Hepatocyte (in vitro differentiated cells): ENCODE data around the gene C1orf52. TPM values are rescaled to one million over a fixed set of nuclear protein-coding genes. Genes with fewer than 3 reads are reported as not detected.

Source experiments
- DNase-seq: peaks from one replicate; pipeline ENCODE4 v3.0.0-alpha.2; 2016; ENCODE audit warnings: low spot score
- H2AFZ ChIP-seq: fragments of 200-600 bp; sonication (generic); 2 replicates; pipeline ENCODE4 v1.6.0; 2016; ENCODE audit warnings: antibody characterized with exemption, mild to moderate bottlenecking
- H3K27ac ChIP-seq: fragments of 200-600 bp; sonication (generic); 2 replicates; pipeline ENCODE4 v1.5.1; 2016; ENCODE audit warnings: mild to moderate bottlenecking
- H3K27me3 ChIP-seq: fragments of 200-600 bp; sonication (generic); 2 replicates; pipeline ENCODE4 v1.6.1; 2016
- H3K36me3 ChIP-seq: fragments of 200-600 bp; sonication (generic); replicated peaks from 2 replicates; pipeline ENCODE4 v1.5.1; 2016; ENCODE audit warnings: low read depth; ENCODE audit not compliant: insufficient read depth
- H3K4me1 ChIP-seq: fragments of 200-600 bp; sonication (generic); 2 replicates; pipeline ENCODE4 v1.5.1; 2016; ENCODE audit warnings: mild to moderate bottlenecking, moderate library complexity; ENCODE audit not compliant: insufficient read depth
- H3K4me2 ChIP-seq: fragments of 200-600 bp; sonication (generic); 2 replicates; pipeline ENCODE4 v1.6.0; 2016
- H3K4me3 ChIP-seq: fragments of 200-600 bp; sonication (generic); 2 replicates; pipeline ENCODE4 v1.5.1; 2016; ENCODE audit warnings: mild to moderate bottlenecking
- H3K79me2 ChIP-seq: fragments of 200-600 bp; sonication (generic); 2 replicates; pipeline ENCODE4 v1.6.0; 2017; ENCODE audit warnings: mild to moderate bottlenecking
- H3K9me2 ChIP-seq: fragments of 200-600 bp; sonication (generic); replicated peaks from 2 replicates; pipeline ENCODE4 v1.6.0; 2017; ENCODE audit warnings: mild to moderate bottlenecking; ENCODE audit not compliant: insufficient read depth
- H3K9me3 ChIP-seq: fragments of 200-600 bp; sonication (generic); 2 replicates; pipeline ENCODE4 v1.5.1; 2016; ENCODE audit warnings: low read depth, mild to moderate bottlenecking
- H4K20me1 ChIP-seq: fragments of 200-600 bp; sonication (generic); 2 replicates; pipeline ENCODE4 v1.6.0; 2016; ENCODE audit warnings: mild to moderate bottlenecking; ENCODE audit not compliant: insufficient read depth, poor library complexity, severe bottlenecking
- CTCF ChIP-seq: fragments of 200-600 bp; sonication (generic); IDR thresholded peaks from 2 replicates; pipeline ENCODE4 v1.5.1; 2016; ENCODE audit warnings: antibody characterized with exemption, mild to moderate bottlenecking; ENCODE audit not compliant: poor library complexity
- EZH2 ChIP-seq: fragments of 200-600 bp; sonication (generic); IDR thresholded peaks from 2 replicates; pipeline ENCODE4 v1.6.1; 2016; ENCODE audit warnings: antibody characterized with exemption, mild to moderate bottlenecking, borderline replicate concordance
- EZH2phosphoT487 ChIP-seq: fragments of 200-600 bp; sonication (generic); IDR thresholded peaks from one replicate; pipeline ENCODE4 v1.6.1; 2018; ENCODE audit warnings: antibody characterized with exemption, mild to moderate bottlenecking, low read depth, moderate library complexity; ENCODE audit not compliant: unreplicated experiment, severe bottlenecking
- WGBS: methylation state at CpG from one replicate; pipeline ENCODE4 v1.1.6; 2016; ENCODE audit warnings: low lambda C conversion rate; ENCODE audit errors: missing lambda C conversion rate; 5-methylcytosine and 5-hydroxymethylcytosine counted together
- polyA plus RNA-seq: library from polyadenylated mRNA; unstranded; fragments of >200 nt; fragmentation: Nextera tagmentation; extraction: Ambion mirVana; gene quantifications from 2 replicates; pipeline ENCODE4 v1.2.1, GENCODE V29; 2016
- total RNA-seq: library from RNA; depleted of rRNA; stranded (reverse); fragments of >200 nt; gene quantifications from 2 replicates; pipeline ENCODE4 v1.2.3, GENCODE V29; 2014

Gene C1orf52
- total and polyA plus RNA-seq, 2 experiments from 2014 or later: 30.1 to 41.2 TPM

- DNase-seq: no peak
- no peaks in the 10 kb centered on the region for H3K79me2 ChIP-seq
- no peak overlapping the region for H3K4me2 ChIP-seq
- peaks cover 7% of the 10 kb centered on the region for H3K4me1 ChIP-seq
- no peak for TF ChIP-seq CTCF
- TF ChIP-seq EZH2phosphoT487: no peak
- no peak for TF ChIP-seq EZH2
- no peaks in the 10 kb centered on the region for H4K20me1 ChIP-seq
- H3K36me3 ChIP-seq: no peaks in the 10 kb centered on the region
- 76% methylated on average over 4 of the region's 4 CpGs for WGBS
- no peak overlapping the region for H2AFZ ChIP-seq
- H3K9me3 ChIP-seq: no peaks in the 10 kb centered on the region
- no peak overlapping the region for H3K4me3 ChIP-seq
- no peaks in the 10 kb centered on the region for H3K27me3 ChIP-seq
- no peak overlapping the region for H3K27ac ChIP-seq
- H3K9me2 ChIP-seq: no peaks in the 10 kb centered on the region
Observed at GRCh38 chr1:85295654-85296053, 36.2 kb upstream of the C1orf52 start.

GRCh38 chr1:85295006-85295431 lies 35.6 kb upstream of the C1orf52 start:
- Histone ChIP-seq H2AFZ (no peak overlapping the region), H3K27ac (no peak overlapping the region), H3K9me3 (no peaks in the 10 kb centered on the region), H3K36me3 (no peaks in the 10 kb centered on the region), H3K79me2 (no peaks in the 10 kb centered on the region), H3K4me2 (no peak overlapping the region), H3K4me3 (no peak overlapping the region), H3K27me3 (no peaks in the 10 kb centered on the region), H4K20me1 (no peaks in the 10 kb centered on the region), H3K4me1 (peaks cover 7% of the 10 kb centered on the region), H3K9me2 (no peaks in the 10 kb centered on the region)
- DNase-seq: no peak
- TF ChIP-seq EZH2: no peak
- no peak for TF ChIP-seq CTCF
- TF ChIP-seq EZH2phosphoT487: no peak
- 79% methylated on average over 3 of the region's 3 CpGs for WGBS

GRCh38 chr1:85290826-85291225 lies 31.4 kb upstream of the C1orf52 start:
- TF ChIP-seq CTCF (no peak), EZH2phosphoT487 (no peak)
- H4K20me1 ChIP-seq: no peaks in the 10 kb centered on the region
- no peaks in the 10 kb centered on the region for H3K9me3 ChIP-seq
- H3K4me3 ChIP-seq: no peak overlapping the region
- no peaks in the 10 kb centered on the region for H3K79me2 ChIP-seq
- no peak overlapping the region for H3K4me2 ChIP-seq
- no peak overlapping the region for H2AFZ ChIP-seq
- H3K9me2 ChIP-seq: no peaks in the 10 kb centered on the region
- H3K4me1 ChIP-seq: no peaks in the 10 kb centered on the region
- no peak overlapping the region for H3K27ac ChIP-seq
- H3K36me3 ChIP-seq: no peaks in the 10 kb centered on the region
- no peak for DNase-seq
- H3K27me3 ChIP-seq: no peaks in the 10 kb centered on the region
- 95% methylated on average over 2 of the region's 2 CpGs for WGBS

GRCh38 chr1:85289848-85290335 lies 30.4 kb upstream of the C1orf52 start:
- H3K9me3 ChIP-seq: no peaks in the 10 kb centered on the region
- no peaks in the 10 kb centered on the region for H3K36me3 ChIP-seq
- no peaks in the 10 kb centered on the region for H3K4me1 ChIP-seq
- no peak overlapping the region for H3K27ac ChIP-seq
- TF ChIP-seq CTCF (no peak), EZH2 (no peak), EZH2phosphoT487 (no peak)
- H4K20me1 ChIP-seq: no peaks in the 10 kb centered on the region
- H2AFZ ChIP-seq: no peak overlapping the region
- no peaks in the 10 kb centered on the region for H3K79me2 ChIP-seq
- no peaks in the 10 kb centered on the region for H3K27me3 ChIP-seq
- no peak overlapping the region for H3K4me3 ChIP-seq
- DNase-seq: no peak
- H3K4me2 ChIP-seq: no peak overlapping the region
- WGBS: 85% methylated on average over 4 of the region's 4 CpGs
- no peaks in the 10 kb centered on the region for H3K9me2 ChIP-seq
